Esophagus muscularis mucosa (tissue), 3 donors: ENCODE data around the gene ARMCX6.

Source experiments
- POLR2A ChIP-seq: fragments of 450-650 bp; IDR thresholded peaks from one replicate; pipeline ENCODE4 v1.6.1; 2017; ENCODE audit warnings: antibody characterized with exemption, moderate library complexity, mild to moderate bottlenecking, low read depth
- TF ChIP-seq, protein P1 (sequence below), 3 experiments: fragments of 200-600 bp in 2 of 3; fragments of 450-650 bp in 1 of 3; sonication (generic) in 2 of 3; IDR thresholded peaks; one replicate each; pipeline ENCODE4 v1.5.1; 2017 to 2019; ENCODE audit warnings: antibody characterized with exemption in 3 of 3, mild to moderate bottlenecking in 2 of 3, moderate library complexity in 1 of 3

DNA sequence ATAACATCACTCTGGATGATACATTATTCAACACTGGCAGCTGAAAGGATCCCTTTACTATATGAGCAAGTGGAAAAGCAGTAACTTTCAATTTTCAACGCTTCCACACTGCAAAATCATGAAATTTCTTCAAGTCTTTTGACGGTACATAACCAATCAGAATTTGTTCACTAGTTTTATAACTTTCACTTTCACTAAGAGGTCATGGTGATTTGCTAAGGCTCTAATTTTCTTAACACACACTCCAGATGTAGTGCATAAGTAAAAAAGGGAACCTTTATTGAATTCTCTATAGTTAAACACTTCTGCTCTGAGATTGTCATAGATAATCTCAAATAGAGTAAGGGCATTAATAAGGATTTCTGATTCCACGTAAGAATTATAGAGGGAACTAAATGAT, 37.7 kb upstream of the ARMCX6 start:
- TF ChIP-seq, protein P1, sequence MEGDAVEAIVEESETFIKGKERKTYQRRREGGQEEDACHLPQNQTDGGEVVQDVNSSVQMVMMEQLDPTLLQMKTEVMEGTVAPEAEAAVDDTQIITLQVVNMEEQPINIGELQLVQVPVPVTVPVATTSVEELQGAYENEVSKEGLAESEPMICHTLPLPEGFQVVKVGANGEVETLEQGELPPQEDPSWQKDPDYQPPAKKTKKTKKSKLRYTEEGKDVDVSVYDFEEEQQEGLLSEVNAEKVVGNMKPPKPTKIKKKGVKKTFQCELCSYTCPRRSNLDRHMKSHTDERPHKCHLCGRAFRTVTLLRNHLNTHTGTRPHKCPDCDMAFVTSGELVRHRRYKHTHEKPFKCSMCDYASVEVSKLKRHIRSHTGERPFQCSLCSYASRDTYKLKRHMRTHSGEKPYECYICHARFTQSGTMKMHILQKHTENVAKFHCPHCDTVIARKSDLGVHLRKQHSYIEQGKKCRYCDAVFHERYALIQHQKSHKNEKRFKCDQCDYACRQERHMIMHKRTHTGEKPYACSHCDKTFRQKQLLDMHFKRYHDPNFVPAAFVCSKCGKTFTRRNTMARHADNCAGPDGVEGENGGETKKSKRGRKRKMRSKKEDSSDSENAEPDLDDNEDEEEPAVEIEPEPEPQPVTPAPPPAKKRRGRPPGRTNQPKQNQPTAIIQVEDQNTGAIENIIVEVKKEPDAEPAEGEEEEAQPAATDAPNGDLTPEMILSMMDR (IDR thresholded peaks at IDR 0.05), result no peak
- no peak for TF ChIP-seq POLR2A
